ENCODE results near the gene KRT8.

The KRT8 gene

GRCh38 chr12:52925717-52926595 is 21.1 kb upstream of the KRT8 start:
- DNase-seq, result no peak

GRCh38 chr12:52924764-52925716 is 20.2 kb upstream of the KRT8 start:
- no peak for DNase-seq

- DNase-seq, result no peak
Observed at GRCh38 chr12:52921488-52922165, 16.8 kb upstream of the KRT8 start.

GRCh38 chr12:52920937-52921336 is 16.1 kb upstream of the KRT8 start:
- DNase-seq, result no peak

GRCh38 chr12:52918784-52919183 is 13.9 kb upstream of the KRT8 start:
- no peak for DNase-seq

GRCh38 chr12:52918351-52918750 is 13.5 kb upstream of the KRT8 start:
- no peak for DNase-seq

- no peak for DNase-seq
Observed at GRCh38 chr12:52917800-52918199, 12.9 kb upstream of the KRT8 start.

- DNase-seq, result no peak
Observed at GRCh38 chr12:52916216-52916615, 11.3 kb upstream of the KRT8 start.

GRCh38 chr12:52915637-52916036 is 10.8 kb upstream of the KRT8 start:
- no peak for DNase-seq

GRCh38 chr12:52914576-52915121 is 9.8 kb upstream of the KRT8 start:
- no peak for DNase-seq

GRCh38 chr12:52913431-52913821 is 8.6 kb upstream of the KRT8 start:
- DNase-seq, result no peak

GRCh38 chr12:52912711-52913430 is 8.0 kb upstream of the KRT8 start:
- DNase-seq, result no peak

GRCh38 chr12:52910248-52910883 is 5.5 kb upstream of the KRT8 start:
- no peak for DNase-seq

- DNase-seq, result no peak
Observed at GRCh38 chr12:52909796-52910195, 4.9 kb upstream of the KRT8 start.

- DNase-seq, result no peak
Observed at GRCh38 chr12:52909331-52909730, 4.5 kb upstream of the KRT8 start.

GRCh38 chr12:52907092-52907810 is 2.4 kb upstream of the KRT8 start:
- DNase-seq, result peak; percentile 8

- no peak for DNase-seq
Observed at GRCh38 chr12:52906191-52906601, 1.3 kb upstream of the KRT8 start.

GRCh38 chr12:52903855-52904508 is 894 bp downstream of the KRT8 start:
- DNase-seq, result no peak

- DNase-seq, result peak; percentile 52
Observed at GRCh38 chr12:52903285-52903854, 1.5 kb downstream of the KRT8 start.
